KMS-11 (cell line): ENCODE results near the gene ZNF396.
A peak's percentile ranks its signal among the peaks of the same experiment; 100 is the strongest.

Source experiments
- H2AFZ ChIP-seq: fragments of 200-600 bp; sonication (generic); 2 replicates; pipeline ENCODE4 v1.6.1; 2016; ENCODE audit warnings: antibody characterized with exemption, mixed run types, low read depth
- H3K27ac ChIP-seq: fragments of 200-600 bp; sonication (generic); 2 replicates; pipeline ENCODE4 v1.6.1; 2016; ENCODE audit warnings: mild to moderate bottlenecking, mixed run types
- H3K27me3 ChIP-seq: fragments of 200-600 bp; sonication (generic); 2 replicates; pipeline ENCODE4 v1.6.1; 2017; ENCODE audit warnings: mild to moderate bottlenecking, low read depth, mixed run types, moderate library complexity; ENCODE audit not compliant: insufficient read depth
- H3K36me3 ChIP-seq: fragments of 200-600 bp; sonication (generic); 2 replicates; pipeline ENCODE4 v1.6.1; 2017; ENCODE audit warnings: mild to moderate bottlenecking, mixed run types; ENCODE audit not compliant: insufficient read depth
- H3K4me1 ChIP-seq: fragments of 200-600 bp; sonication (generic); 2 replicates; pipeline ENCODE4 v1.6.1; 2016; ENCODE audit warnings: mild to moderate bottlenecking, low read depth, mixed run types; ENCODE audit not compliant: poor library complexity, severe bottlenecking
- H3K4me2 ChIP-seq: fragments of 200-600 bp; sonication (generic); 2 replicates; pipeline ENCODE4 v1.7.0; 2016; ENCODE audit warnings: mild to moderate bottlenecking, mixed run types
- H3K4me3 ChIP-seq: fragments of 200-600 bp; sonication (generic); IDR thresholded peaks from 2 replicates; pipeline ENCODE4 v1.6.1; 2017; ENCODE audit warnings: low read depth, low read length, mixed read lengths; ENCODE audit not compliant: insufficient read depth
- H3K79me2 ChIP-seq: fragments of 200-600 bp; sonication (generic); 2 replicates; pipeline ENCODE4 v1.6.1; 2016; ENCODE audit warnings: low read depth, mixed run types; ENCODE audit not compliant: insufficient read depth
- H3K9ac ChIP-seq: fragments of 200-600 bp; sonication (generic); 2 replicates; pipeline ENCODE4 v1.6.1; 2016; ENCODE audit warnings: mild to moderate bottlenecking, mixed run types
- H4K20me1 ChIP-seq: fragments of 200-600 bp; sonication (generic); 2 replicates; pipeline ENCODE4 v1.6.1; 2016; ENCODE audit warnings: mild to moderate bottlenecking, mixed run types; ENCODE audit not compliant: insufficient read depth
- CTCF ChIP-seq: fragments of 200-600 bp; sonication (generic); conservative IDR thresholded peaks from 2 replicates; pipeline ENCODE4 v1.6.1; 2017; ENCODE audit warnings: low read depth, mild to moderate bottlenecking, antibody characterized with exemption, low read length, moderate library complexity, mixed read lengths

ZNF396 gene

GRCh38 chr18:35392375-35392774 lies 15.2 kb upstream of the ZNF396 start:
- Histone ChIP-seq H4K20me1 (no peaks in the 10 kb centered on the region), H3K4me1 (no peaks in the 10 kb centered on the region), H3K36me3 (no peaks in the 10 kb centered on the region), H3K9ac (no peak overlapping the region), H3K4me3 (no peak overlapping the region), H3K79me2 (no peaks in the 10 kb centered on the region), H3K4me2 (no peak overlapping the region), H3K27me3 (no peaks in the 10 kb centered on the region), H2AFZ (no peak overlapping the region), H3K27ac (no peak overlapping the region)
- TF ChIP-seq CTCF, result no peak

GRCh38 chr18:35390951-35391700 lies 14.0 kb upstream of the ZNF396 start:
- Histone ChIP-seq H3K4me1 (no peaks in the 10 kb centered on the region), H4K20me1 (no peaks in the 10 kb centered on the region), H3K36me3 (no peaks in the 10 kb centered on the region), H3K9ac (no peak overlapping the region), H3K27me3 (no peaks in the 10 kb centered on the region), H2AFZ (no peak overlapping the region), H3K4me2 (no peak overlapping the region), H3K79me2 (no peaks in the 10 kb centered on the region), H3K27ac (no peak overlapping the region), H3K4me3 (no peak overlapping the region)
- no peak for TF ChIP-seq CTCF

- no peak overlapping the region for H3K27ac ChIP-seq
- no peak overlapping the region for H3K9ac ChIP-seq
- H3K79me2 ChIP-seq, result no peaks in the 10 kb centered on the region
- no peak overlapping the region for H3K4me3 ChIP-seq
- no peaks in the 10 kb centered on the region for H3K27me3 ChIP-seq
- no peak for TF ChIP-seq CTCF
- H2AFZ ChIP-seq, result no peak overlapping the region
- no peaks in the 10 kb centered on the region for H3K4me1 ChIP-seq
- H3K4me2 ChIP-seq, result no peak overlapping the region
- H3K36me3 ChIP-seq, result no peaks in the 10 kb centered on the region
- no peaks in the 10 kb centered on the region for H4K20me1 ChIP-seq
Observed at GRCh38 chr18:35389095-35389618, 12.0 kb upstream of the ZNF396 start.

DNA sequence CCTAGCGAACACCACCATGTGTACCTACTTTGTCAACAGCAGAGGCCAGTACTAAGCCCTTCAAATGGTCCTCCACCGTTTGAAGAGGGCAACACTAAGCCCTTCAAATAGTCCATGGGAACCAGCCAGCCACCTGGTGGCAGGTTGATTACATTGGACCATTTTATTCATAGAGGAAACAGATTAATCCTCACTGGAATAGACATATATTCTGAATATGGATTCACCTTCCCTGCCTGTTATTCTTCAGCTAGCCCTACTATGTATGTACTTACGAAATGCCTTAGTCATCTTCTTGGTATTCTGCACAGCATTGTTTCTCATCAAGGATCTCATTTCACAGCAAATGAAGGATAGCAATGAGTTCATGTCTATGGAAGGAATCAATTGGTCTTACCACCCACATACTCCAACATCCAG lies 10.0 kb upstream of the ZNF396 start:
- no peak for TF ChIP-seq CTCF
- H3K9ac ChIP-seq, result no peak overlapping the region
- H2AFZ ChIP-seq, result 0 out of 2 replicates have a peak overlapping the region, but pooled peaks have one; percentile 27
- H3K4me2 ChIP-seq, result no peak overlapping the region
- no peaks in the 10 kb centered on the region for H3K79me2 ChIP-seq
- H3K4me1 ChIP-seq, result no peaks in the 10 kb centered on the region
- no peak overlapping the region for H3K27ac ChIP-seq
- H3K4me3 ChIP-seq, result no peak overlapping the region
- H3K27me3 ChIP-seq, result no peaks in the 10 kb centered on the region
- no peaks in the 10 kb centered on the region for H4K20me1 ChIP-seq
- no peaks in the 10 kb centered on the region for H3K36me3 ChIP-seq
